Osteoblast (primary cell): Measurements from ENCODE around the gene P3R3URF. TPM values are rescaled to one million over a fixed set of nuclear protein-coding genes. Genes with fewer than 3 reads are reported as not detected.

Experiments
- DNase-seq: peaks from one replicate; pipeline ENCODE4 v3.0.0; 2011; ENCODE audit warnings: low spot score, mixed read lengths; ENCODE audit not compliant: insufficient read length; ENCODE audit errors: missing footprints
- H2AFZ ChIP-seq: 2 replicates; pipeline ENCODE4 v1.6.0; 2011; ENCODE audit warnings: mild to moderate bottlenecking, low read length
- H3K27ac ChIP-seq: 2 replicates; pipeline ENCODE4 v1.5.1; 2011; ENCODE audit warnings: mild to moderate bottlenecking, low read depth, low read length, moderate library complexity
- H3K27me3 ChIP-seq: 2 replicates; pipeline ENCODE4 v1.6.0; 2012; ENCODE audit warnings: mild to moderate bottlenecking, control low read depth, inconsistent platforms, low read length, moderate library complexity; ENCODE audit not compliant: insufficient read depth
- H3K36me3 ChIP-seq: 2 replicates; pipeline ENCODE4 v1.5.1; 2011; ENCODE audit warnings: mild to moderate bottlenecking, low read length, control low read depth, moderate library complexity; ENCODE audit not compliant: insufficient read depth
- H3K4me1 ChIP-seq: 2 replicates; pipeline ENCODE4 v1.5.1; 2011; ENCODE audit warnings: mild to moderate bottlenecking, low read length, control low read depth, moderate library complexity; ENCODE audit not compliant: insufficient read depth
- H3K4me2 ChIP-seq: 2 replicates; pipeline ENCODE4 v1.6.0; 2011; ENCODE audit warnings: mild to moderate bottlenecking, low read length; ENCODE audit not compliant: insufficient read depth
- H3K4me3 ChIP-seq: fragments of 200-600 bp; sonication (generic); 3 replicates; pipeline ENCODE4 v1.5.1; 2012; ENCODE audit warnings: mild to moderate bottlenecking, low read length, inconsistent platforms; ENCODE audit not compliant: insufficient read depth
- H3K79me2 ChIP-seq: 2 replicates; pipeline ENCODE4 v1.6.0; 2012; ENCODE audit warnings: mild to moderate bottlenecking, low read length, control low read depth, inconsistent platforms; ENCODE audit not compliant: insufficient read depth
- H3K9me3 ChIP-seq: 2 replicates; pipeline ENCODE4 v1.5.1; 2011; ENCODE audit warnings: low read depth, low read length, control low read depth
- H4K20me1 ChIP-seq: 2 replicates; pipeline ENCODE4 v1.6.0; 2012; ENCODE audit warnings: mild to moderate bottlenecking, low read length, control low read depth; ENCODE audit not compliant: insufficient read depth
- CTCF ChIP-seq: IDR thresholded peaks from 2 replicates; pipeline ENCODE4 v1.5.1; 2011; ENCODE audit warnings: mild to moderate bottlenecking, low read depth, low read length, moderate library complexity; ENCODE audit errors: extremely low read depth
- total RNA-seq: library from RNA; depleted of rRNA; stranded (reverse); fragments of >200 nt; gene quantifications from 2 replicates; pipeline ENCODE4 v1.2.3, GENCODE V29; 2012

Gene P3R3URF
- total RNA-seq, 1 donor, result not detected

- H3K4me1 ChIP-seq, result peaks cover 12% of the 10 kb centered on the region
- peaks cover 5% of the 10 kb centered on the region for H4K20me1 ChIP-seq
- peak; percentile 76 for DNase-seq
- TF ChIP-seq CTCF, result no peak
- peak overlapping the region; percentile 98 for H3K4me2 ChIP-seq
- H3K27me3 ChIP-seq, result no peaks in the 10 kb centered on the region
- peaks cover 11% of the 10 kb centered on the region for H3K79me2 ChIP-seq
- peak overlapping the region; percentile 13 for H3K27ac ChIP-seq
- no peaks in the 10 kb centered on the region for H3K9me3 ChIP-seq
- peak overlapping the region; percentile 97 for H3K4me3 ChIP-seq
- H2AFZ ChIP-seq, result peak overlapping the region; percentile 99
- H3K36me3 ChIP-seq, result peaks cover 4% of the 10 kb centered on the region
These were observed 27.6 kb upstream of the P3R3URF start for GRCh38 chr1:46203738-46204405.

- Histone ChIP-seq H4K20me1 (peaks cover 1% of the 10 kb centered on the region), H3K36me3 (peaks cover 9% of the 10 kb centered on the region), H3K4me2 (peak overlapping the region; percentile 91), H3K9me3 (no peaks in the 10 kb centered on the region), H3K4me3 (peak overlapping the region; percentile 92), H3K4me1 (peaks cover 19% of the 10 kb centered on the region), H2AFZ (no peak overlapping the region), H3K27ac (no peak overlapping the region), H3K79me2 (peaks cover 22% of the 10 kb centered on the region), H3K27me3 (no peaks in the 10 kb centered on the region)
- DNase-seq, result peak; percentile 89
- TF ChIP-seq CTCF, result no peak
These were observed 23.0 kb upstream of the P3R3URF start for GRCh38 chr1:46199233-46199749.

- DNase-seq, result peak; percentile 99
- H3K79me2 ChIP-seq, result peaks cover 16% of the 10 kb centered on the region
- H2AFZ ChIP-seq, result peak within 1 kb of the TSS; percentile 97
- no peaks in the 10 kb centered on the region for H4K20me1 ChIP-seq
- TF ChIP-seq CTCF, result peak; percentile 23
- H3K4me3 ChIP-seq, result peak within 1 kb of the TSS; percentile 92
- H3K4me1 ChIP-seq, result peaks cover 12% of the 10 kb centered on the region
- H3K9me3 ChIP-seq, result no peaks in the 10 kb centered on the region
- peak within 1 kb of the TSS; percentile 70 for H3K27ac ChIP-seq
- H3K36me3 ChIP-seq, result peaks cover 17% of the 10 kb centered on the region
- H3K4me2 ChIP-seq, result peak within 1 kb of the TSS; percentile 97
- no peaks in the 10 kb centered on the region for H3K27me3 ChIP-seq
These were observed 21.9 kb upstream of the P3R3URF start, which contains the start of gene POMGNT1 for GRCh38 chr1:46197964-46198811. Gene POMGNT1, minus strand, starts transcription at chr1:46198434. Its CDS starts 613 bp downstream, at chr1:46197821.
